Upper lobe of left lung (tissue), 6 donors: Measurements from ENCODE around the gene PCYT2. TPM values are rescaled to one million over a fixed set of nuclear protein-coding genes. Genes with fewer than 3 reads are reported as not detected.

ENCODE experiments used
- ATAC-seq, 2 donors: fragments of 200-7000 bp; cut with Tn5 transposase; one replicate each; pipeline ENCODE4 v1.9.1; 2022; ENCODE audit warnings: mild to moderate bottlenecking in 2 of 2, moderate library complexity in 2 of 2; ENCODE audit not compliant: low FRiP score in 2 of 2
- DNase-seq, 2 donors: peaks; one replicate each; pipeline ENCODE4 v3.0.0-alpha.2; 2019 to 2020
- H3K27ac ChIP-seq, 4 donors: fragments of 200-600 bp; sonication (generic); one replicate each; pipeline ENCODE4 v1.5.1; 2016 to 2019
- H3K27me3 ChIP-seq, 4 donors: fragments of 200-600 bp; sonication (generic); one replicate each; pipeline ENCODE4 v1.5.1; 2017 to 2019
- H3K36me3 ChIP-seq, 4 donors: fragments of 200-600 bp; sonication (generic); one replicate each; pipeline ENCODE4 v1.5.1; 2016 to 2019
- H3K4me1 ChIP-seq, 4 donors: fragments of 200-600 bp; sonication (generic); one replicate each; pipeline ENCODE4 v1.5.1; 2018 to 2019
- H3K4me3 ChIP-seq, 4 donors: fragments of 200-600 bp; sonication (generic); one replicate each; pipeline ENCODE4 v1.5.1; 2017 to 2019; ENCODE audit warnings: mild to moderate bottlenecking in 2 of 4, moderate library complexity in 1 of 4
- H3K9me3 ChIP-seq, 4 donors: fragments of 200-600 bp; sonication (generic); one replicate each; pipeline ENCODE4 v1.5.1; 2018 to 2019
- EP300 ChIP-seq, 4 donors: sonication (generic); formaldehyde crosslinking; IDR thresholded peaks; one replicate each; pipeline ENCODE4 v1.5.1; 2017; ENCODE audit warnings: antibody characterized with exemption in 4 of 4, control low read depth in 2 of 4
- POLR2A ChIP-seq, 4 donors: fragments of 450-650 bp; IDR thresholded peaks; one replicate each; pipeline ENCODE4 v1.5.1; 2016 to 2017; ENCODE audit warnings: antibody characterized with exemption in 4 of 4, mild to moderate bottlenecking in 2 of 4
- POLR2AphosphoS5 ChIP-seq, 2 donors: sonication (generic); formaldehyde crosslinking; IDR thresholded peaks; one replicate each; pipeline ENCODE4 v1.5.1; 2017; ENCODE audit warnings: antibody characterized with exemption in 2 of 2
- WGBS, 2 donors: methylation state at CpG; one replicate each; pipeline ENCODE4 v1.1.5; 2017 to 2018; 5-methylcytosine and 5-hydroxymethylcytosine counted together
- total RNA-seq, 6 donors: library from RNA; depleted of rRNA in 4 of 6; stranded (reverse); fragments of >200 nt in 4 of 6; gene quantifications; one replicate each; pipeline versions ENCODE4 v1.1.0 to v1.2.1, GENCODE V29; 2016 to 2021
- TF ChIP-seq, protein P1 (sequence below), 6 experiments: fragments of 450-650 bp in 4 of 6; fragments of 200-600 bp in 2 of 6; sonication (generic) in 2 of 6; IDR thresholded peaks; one replicate each; pipeline ENCODE4 v1.5.1; 2016 to 2019; ENCODE audit warnings: antibody characterized with exemption in 6 of 6
- donor health status: DM: no; HTN: no; CAD: no; lungs with moderate emphysema.
- donor health status: DM: no; HTN: yes; CAD: no; lungs with severe emphysema.

PCYT2 gene
- total RNA-seq, 6 donors from 2014 or later = 29.1 to 63.1 (median 52.2) TPM

DNA sequence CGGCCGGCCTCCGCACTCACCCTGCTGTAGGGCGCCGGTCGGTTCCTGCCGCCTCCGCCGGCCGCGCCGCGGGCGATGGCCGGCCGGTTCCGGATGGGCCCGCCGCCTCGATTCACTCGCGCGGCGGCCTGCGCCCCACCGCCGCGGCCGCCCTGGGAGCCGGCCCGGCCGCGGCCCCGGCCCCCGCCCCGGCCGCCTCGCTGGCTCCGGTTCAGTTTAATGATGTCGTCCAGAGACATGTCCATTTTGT, 20.0 kb downstream of the PCYT2 start:
- peak overlapping the region; percentile 93 to 95 (median 94) for H3K27ac ChIP-seq
- ATAC-seq (no peak), DNase-seq (no peak)
- H3K9me3 ChIP-seq = no peaks in the 10 kb centered on the region
- peak overlapping the region; percentile 83 to 100 (median 94) for H3K4me3 ChIP-seq
- WGBS, 2 donors = no CpG with 5 or more reads among the region's 40 CpGs
- peaks cover 17 to 65% (median 52%) of the 10 kb centered on the region in 4 donors for H3K36me3 ChIP-seq
- peaks cover 17 to 30% (median 23%) of the 10 kb centered on the region in 4 donors for H3K4me1 ChIP-seq
- TF ChIP-seq EP300 (IDR thresholded peaks at IDR 0.05) (no peak), POLR2AphosphoS5 (IDR thresholded peaks at IDR 0.05) (no peak), POLR2A (IDR thresholded peaks at IDR 0.05) (no peak)
- TF ChIP-seq, protein P1, sequence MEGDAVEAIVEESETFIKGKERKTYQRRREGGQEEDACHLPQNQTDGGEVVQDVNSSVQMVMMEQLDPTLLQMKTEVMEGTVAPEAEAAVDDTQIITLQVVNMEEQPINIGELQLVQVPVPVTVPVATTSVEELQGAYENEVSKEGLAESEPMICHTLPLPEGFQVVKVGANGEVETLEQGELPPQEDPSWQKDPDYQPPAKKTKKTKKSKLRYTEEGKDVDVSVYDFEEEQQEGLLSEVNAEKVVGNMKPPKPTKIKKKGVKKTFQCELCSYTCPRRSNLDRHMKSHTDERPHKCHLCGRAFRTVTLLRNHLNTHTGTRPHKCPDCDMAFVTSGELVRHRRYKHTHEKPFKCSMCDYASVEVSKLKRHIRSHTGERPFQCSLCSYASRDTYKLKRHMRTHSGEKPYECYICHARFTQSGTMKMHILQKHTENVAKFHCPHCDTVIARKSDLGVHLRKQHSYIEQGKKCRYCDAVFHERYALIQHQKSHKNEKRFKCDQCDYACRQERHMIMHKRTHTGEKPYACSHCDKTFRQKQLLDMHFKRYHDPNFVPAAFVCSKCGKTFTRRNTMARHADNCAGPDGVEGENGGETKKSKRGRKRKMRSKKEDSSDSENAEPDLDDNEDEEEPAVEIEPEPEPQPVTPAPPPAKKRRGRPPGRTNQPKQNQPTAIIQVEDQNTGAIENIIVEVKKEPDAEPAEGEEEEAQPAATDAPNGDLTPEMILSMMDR (IDR thresholded peaks at IDR 0.05) = no peak
- no peaks in the 10 kb centered on the region for H3K27me3 ChIP-seq

DNA sequence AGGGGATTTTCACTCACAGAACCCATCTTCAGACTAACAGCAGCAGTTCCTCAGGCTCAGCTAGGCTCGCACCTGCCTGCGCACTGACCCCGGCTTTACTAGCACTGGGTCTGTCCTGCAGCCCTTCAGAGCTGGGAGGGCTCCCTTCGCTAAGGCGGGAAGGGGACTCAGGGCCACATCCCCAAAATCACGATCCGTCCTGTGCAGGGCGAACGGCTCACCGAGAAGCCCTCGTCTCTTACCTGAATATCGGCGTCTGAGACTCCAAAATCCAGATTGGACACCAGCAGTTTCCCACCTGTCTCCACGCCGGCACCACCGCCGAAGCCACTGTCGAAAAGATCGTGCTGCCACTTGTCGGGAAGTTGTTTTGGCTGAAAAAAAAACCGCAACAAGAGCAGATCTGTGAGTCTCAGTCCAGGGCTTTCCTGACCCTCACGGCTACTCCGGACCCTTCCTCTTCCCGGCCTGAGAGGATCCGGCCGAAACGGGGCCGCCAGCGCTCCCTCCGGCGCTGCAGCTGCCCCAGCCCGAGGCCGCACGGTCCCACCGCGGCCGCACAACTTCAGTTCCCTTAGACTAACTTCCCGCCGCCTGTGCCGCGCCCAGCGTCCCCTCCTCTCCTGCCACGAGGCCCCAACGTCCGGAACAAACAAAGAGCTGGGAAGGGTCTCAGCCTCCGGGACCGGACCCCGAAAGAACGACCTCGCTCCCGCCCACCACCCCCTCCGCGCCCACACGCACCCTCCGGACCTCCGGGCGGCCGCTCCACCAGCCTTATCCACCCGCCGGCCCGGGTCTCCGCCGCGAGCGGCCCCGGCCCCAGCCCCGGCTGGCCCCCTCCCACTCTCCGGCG, 20.5 kb downstream of the PCYT2 start:
- 9 to 39% methylated on average over 15 to 54 of the region's 69 CpGs for WGBS, 2 donors
- ATAC-seq (no peak), DNase-seq (peak in 1 of 2 donors; percentile 86)
- peaks cover 17 to 30% (median 23%) of the 10 kb centered on the region in 4 donors for H3K4me1 ChIP-seq
- H3K4me3 ChIP-seq = peak overlapping the region; percentile 83 to 100 (median 94)
- H3K36me3 ChIP-seq = peaks cover 17 to 65% (median 53%) of the 10 kb centered on the region in 4 donors
- H3K27me3 ChIP-seq = no peaks in the 10 kb centered on the region
- peak overlapping the region; percentile 93 to 95 (median 94) for H3K27ac ChIP-seq
- no peak for TF ChIP-seq POLR2A (IDR thresholded peaks at IDR 0.05)
- H3K9me3 ChIP-seq = no peaks in the 10 kb centered on the region

DNA sequence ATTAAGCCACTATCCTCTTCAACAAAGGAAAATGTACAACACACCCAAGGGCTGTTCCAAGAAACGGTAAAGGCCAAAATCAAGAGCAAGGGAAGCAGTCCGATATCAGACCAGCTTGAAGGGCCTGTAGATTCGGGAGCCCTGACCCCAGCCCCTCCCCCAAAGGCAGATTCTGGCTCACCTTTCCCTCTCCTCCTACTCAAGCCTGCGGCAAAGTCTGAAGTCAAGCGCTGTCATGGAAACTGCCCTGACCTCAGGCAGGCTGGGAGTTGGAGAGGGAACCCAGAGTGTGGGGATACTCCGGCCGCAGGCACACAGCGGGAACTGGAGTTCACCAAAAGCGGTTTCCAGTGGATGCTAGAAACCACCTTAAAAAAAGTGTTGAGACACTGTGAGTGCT, 21.6 kb downstream of the PCYT2 start:
- Histone ChIP-seq H3K27me3 (no peaks in the 10 kb centered on the region), H3K36me3 (peaks cover 17 to 65% (median 53%) of the 10 kb centered on the region in 4 donors), H3K4me1 (peaks cover 17 to 30% (median 23%) of the 10 kb centered on the region in 4 donors), H3K9me3 (no peaks in the 10 kb centered on the region), H3K4me3 (no peak overlapping the region), H3K27ac (no peak overlapping the region)
- no peak for TF ChIP-seq EP300 (IDR thresholded peaks at IDR 0.05)
- no peak for TF ChIP-seq POLR2AphosphoS5 (IDR thresholded peaks at IDR 0.05)
- ATAC-seq (no peak), DNase-seq (no peak)
- 90 to 94% methylated on average over 9 of the region's 9 CpGs for WGBS, 2 donors

DNA sequence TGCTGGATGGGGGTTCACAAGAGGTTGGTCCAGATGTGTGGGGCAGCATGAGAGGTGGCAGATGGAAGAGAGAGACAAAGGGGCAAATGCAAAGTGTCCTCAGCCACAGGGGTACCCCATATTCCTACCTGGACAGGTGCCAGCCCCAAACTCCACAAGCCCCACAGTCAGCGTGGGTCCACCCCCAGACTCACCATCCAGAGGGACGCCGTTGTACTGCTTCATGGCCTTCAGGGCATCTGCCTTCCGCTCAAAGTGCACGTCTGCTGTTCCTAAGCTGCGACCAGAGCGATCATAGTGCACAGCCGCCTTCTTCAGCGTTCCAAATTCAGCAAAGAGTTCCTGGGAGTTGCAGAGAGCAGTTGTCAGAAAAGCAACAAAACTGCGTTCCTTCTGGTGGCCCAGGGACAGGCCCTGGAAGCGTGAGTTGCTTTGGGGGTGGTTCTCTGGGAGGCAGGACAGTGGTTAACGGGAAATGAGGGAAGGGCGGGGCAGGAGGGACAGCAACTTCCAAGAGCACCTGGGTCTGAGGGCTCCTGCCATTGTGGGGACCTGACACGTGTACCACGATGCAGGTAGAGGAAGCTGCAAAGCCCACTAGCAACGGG, 22.1 kb downstream of the PCYT2 start:
- ATAC-seq = no peak
- no peak for DNase-seq
- no peaks in the 10 kb centered on the region for H3K9me3 ChIP-seq
- WGBS, 2 donors = 93 to 96% methylated on average over 16 of the region's 16 CpGs
- TF ChIP-seq EP300 (IDR thresholded peaks at IDR 0.05) = no peak
- TF ChIP-seq, protein P1 (IDR thresholded peaks at IDR 0.05) = no peak
- no peak for TF ChIP-seq POLR2AphosphoS5 (IDR thresholded peaks at IDR 0.05)
- no peak for TF ChIP-seq POLR2A (IDR thresholded peaks at IDR 0.05)
- peaks cover 14 to 65% (median 51%) of the 10 kb centered on the region in 4 donors for H3K36me3 ChIP-seq
- H3K4me1 ChIP-seq = peaks cover 17 to 30% (median 23%) of the 10 kb centered on the region in 4 donors
- H3K4me3 ChIP-seq = no peak overlapping the region
- no peak overlapping the region for H3K27ac ChIP-seq
- no peaks in the 10 kb centered on the region for H3K27me3 ChIP-seq

- no peaks in the 10 kb centered on the region for H3K27me3 ChIP-seq
- TF ChIP-seq, protein P1 (IDR thresholded peaks at IDR 0.05) = no peak
- TF ChIP-seq POLR2A (IDR thresholded peaks at IDR 0.05) (no peak), EP300 (IDR thresholded peaks at IDR 0.05) (no peak), POLR2AphosphoS5 (IDR thresholded peaks at IDR 0.05) (no peak)
- ATAC-seq (no peak), DNase-seq (peak in 1 of 2 donors; percentile 61)
- H3K27ac ChIP-seq = no peak overlapping the region
- H3K4me1 ChIP-seq = peaks cover 17 to 30% (median 23%) of the 10 kb centered on the region in 4 donors
- H3K4me3 ChIP-seq = no peak overlapping the region
- WGBS, 2 donors = 95% methylated on average over 39 to 44 of the region's 44 CpGs
- H3K36me3 ChIP-seq = peaks cover 12 to 66% (median 53%) of the 10 kb centered on the region in 4 donors
- no peaks in the 10 kb centered on the region for H3K9me3 ChIP-seq
Observed at GRCh38 chr17:81888105-81888987, 22.9 kb downstream of the PCYT2 start.
